Hepatocyte (in vitro differentiated cells): ENCODE data around the gene FAM78A. TPM values are rescaled to one million over a fixed set of nuclear protein-coding genes. Genes with fewer than 3 reads are reported as not detected.

Experiments used
- DNase-seq: peaks from one replicate; pipeline ENCODE4 v3.0.0-alpha.2; 2016; ENCODE audit warnings: low spot score
- H2AFZ ChIP-seq: fragments of 200-600 bp; sonication (generic); 2 replicates; pipeline ENCODE4 v1.6.0; 2016; ENCODE audit warnings: antibody characterized with exemption, mild to moderate bottlenecking
- H3K27ac ChIP-seq: fragments of 200-600 bp; sonication (generic); 2 replicates; pipeline ENCODE4 v1.5.1; 2016; ENCODE audit warnings: mild to moderate bottlenecking
- H3K27me3 ChIP-seq: fragments of 200-600 bp; sonication (generic); 2 replicates; pipeline ENCODE4 v1.6.1; 2016
- H3K36me3 ChIP-seq: fragments of 200-600 bp; sonication (generic); replicated peaks from 2 replicates; pipeline ENCODE4 v1.5.1; 2016; ENCODE audit warnings: low read depth; ENCODE audit not compliant: insufficient read depth
- H3K4me1 ChIP-seq: fragments of 200-600 bp; sonication (generic); 2 replicates; pipeline ENCODE4 v1.5.1; 2016; ENCODE audit warnings: mild to moderate bottlenecking, moderate library complexity; ENCODE audit not compliant: insufficient read depth
- H3K4me2 ChIP-seq: fragments of 200-600 bp; sonication (generic); 2 replicates; pipeline ENCODE4 v1.6.0; 2016
- H3K4me3 ChIP-seq: fragments of 200-600 bp; sonication (generic); 2 replicates; pipeline ENCODE4 v1.5.1; 2016; ENCODE audit warnings: mild to moderate bottlenecking
- H3K79me2 ChIP-seq: fragments of 200-600 bp; sonication (generic); 2 replicates; pipeline ENCODE4 v1.6.0; 2017; ENCODE audit warnings: mild to moderate bottlenecking
- H3K9me2 ChIP-seq: fragments of 200-600 bp; sonication (generic); replicated peaks from 2 replicates; pipeline ENCODE4 v1.6.0; 2017; ENCODE audit warnings: mild to moderate bottlenecking; ENCODE audit not compliant: insufficient read depth
- H3K9me3 ChIP-seq: fragments of 200-600 bp; sonication (generic); 2 replicates; pipeline ENCODE4 v1.5.1; 2016; ENCODE audit warnings: low read depth, mild to moderate bottlenecking
- H4K20me1 ChIP-seq: fragments of 200-600 bp; sonication (generic); 2 replicates; pipeline ENCODE4 v1.6.0; 2016; ENCODE audit warnings: mild to moderate bottlenecking; ENCODE audit not compliant: insufficient read depth, poor library complexity, severe bottlenecking
- EZH2 ChIP-seq: fragments of 200-600 bp; sonication (generic); IDR thresholded peaks from 2 replicates; pipeline ENCODE4 v1.6.1; 2016; ENCODE audit warnings: antibody characterized with exemption, mild to moderate bottlenecking, borderline replicate concordance
- EZH2phosphoT487 ChIP-seq: fragments of 200-600 bp; sonication (generic); IDR thresholded peaks from one replicate; pipeline ENCODE4 v1.6.1; 2018; ENCODE audit warnings: antibody characterized with exemption, mild to moderate bottlenecking, low read depth, moderate library complexity; ENCODE audit not compliant: unreplicated experiment, severe bottlenecking
- WGBS: methylation state at CpG from one replicate; pipeline ENCODE4 v1.1.6; 2016; ENCODE audit warnings: low lambda C conversion rate; ENCODE audit errors: missing lambda C conversion rate; 5-methylcytosine and 5-hydroxymethylcytosine counted together
- polyA plus RNA-seq: library from polyadenylated mRNA; unstranded; fragments of >200 nt; fragmentation: Nextera tagmentation; extraction: Ambion mirVana; gene quantifications from 2 replicates; pipeline ENCODE4 v1.2.1, GENCODE V29; 2016
- total RNA-seq: library from RNA; depleted of rRNA; stranded (reverse); fragments of >200 nt; gene quantifications from 2 replicates; pipeline ENCODE4 v1.2.3, GENCODE V29; 2014
- TF ChIP-seq, protein P1 (sequence below): fragments of 200-600 bp; sonication (generic); IDR thresholded peaks from 2 replicates; pipeline ENCODE4 v1.5.1; 2016; ENCODE audit warnings: antibody characterized with exemption, mild to moderate bottlenecking; ENCODE audit not compliant: poor library complexity

Gene FAM78A
- total and polyA plus RNA-seq, 2 experiments from 2014 or later, result 0.27 TPM; not detected in 1

DNA sequence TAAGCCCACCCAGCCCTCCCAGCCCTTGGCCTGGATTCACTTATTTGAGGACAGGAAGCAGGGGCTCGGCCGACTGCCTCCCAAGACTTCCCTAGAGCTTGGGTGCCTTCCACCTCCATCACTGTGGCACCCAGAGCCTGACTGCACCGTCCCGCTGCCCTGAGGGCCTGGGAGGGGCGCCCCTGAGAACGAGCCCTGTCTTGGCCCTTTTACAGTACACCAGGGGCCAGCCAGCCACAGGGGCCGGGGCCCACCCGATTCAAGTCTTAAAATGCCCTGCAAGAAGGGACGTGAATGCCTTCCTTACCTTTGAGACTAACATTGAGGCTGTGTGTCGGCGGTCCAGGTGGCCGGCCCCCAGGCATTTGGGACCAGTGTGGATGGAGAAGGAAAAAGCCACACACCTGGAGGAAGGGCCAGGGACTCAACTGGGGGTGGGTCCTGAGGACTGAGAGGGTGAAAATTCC, 16.8 kb downstream of the FAM78A start:
- no peak overlapping the region for H3K4me3 ChIP-seq
- H3K4me2 ChIP-seq, result no peak overlapping the region
- H3K9me2 ChIP-seq, result no peaks in the 10 kb centered on the region
- no peaks in the 10 kb centered on the region for H3K4me1 ChIP-seq
- 88% methylated on average over 12 of the region's 12 CpGs for WGBS
- H3K9me3 ChIP-seq, result no peaks in the 10 kb centered on the region
- DNase-seq, result no peak
- no peaks in the 10 kb centered on the region for H3K36me3 ChIP-seq
- H3K79me2 ChIP-seq, result no peaks in the 10 kb centered on the region
- no peaks in the 10 kb centered on the region for H3K27me3 ChIP-seq
- no peaks in the 10 kb centered on the region for H4K20me1 ChIP-seq
- H3K27ac ChIP-seq, result no peak overlapping the region
- no peak overlapping the region for H2AFZ ChIP-seq
- no peak for TF ChIP-seq EZH2
- TF ChIP-seq, protein P1, sequence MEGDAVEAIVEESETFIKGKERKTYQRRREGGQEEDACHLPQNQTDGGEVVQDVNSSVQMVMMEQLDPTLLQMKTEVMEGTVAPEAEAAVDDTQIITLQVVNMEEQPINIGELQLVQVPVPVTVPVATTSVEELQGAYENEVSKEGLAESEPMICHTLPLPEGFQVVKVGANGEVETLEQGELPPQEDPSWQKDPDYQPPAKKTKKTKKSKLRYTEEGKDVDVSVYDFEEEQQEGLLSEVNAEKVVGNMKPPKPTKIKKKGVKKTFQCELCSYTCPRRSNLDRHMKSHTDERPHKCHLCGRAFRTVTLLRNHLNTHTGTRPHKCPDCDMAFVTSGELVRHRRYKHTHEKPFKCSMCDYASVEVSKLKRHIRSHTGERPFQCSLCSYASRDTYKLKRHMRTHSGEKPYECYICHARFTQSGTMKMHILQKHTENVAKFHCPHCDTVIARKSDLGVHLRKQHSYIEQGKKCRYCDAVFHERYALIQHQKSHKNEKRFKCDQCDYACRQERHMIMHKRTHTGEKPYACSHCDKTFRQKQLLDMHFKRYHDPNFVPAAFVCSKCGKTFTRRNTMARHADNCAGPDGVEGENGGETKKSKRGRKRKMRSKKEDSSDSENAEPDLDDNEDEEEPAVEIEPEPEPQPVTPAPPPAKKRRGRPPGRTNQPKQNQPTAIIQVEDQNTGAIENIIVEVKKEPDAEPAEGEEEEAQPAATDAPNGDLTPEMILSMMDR, result no peak
- no peak for TF ChIP-seq EZH2phosphoT487

GRCh38 chr9:131258698-131259431, 17.4 kb downstream of the FAM78A start:
- no peak for DNase-seq
- 91% methylated on average over 25 of the region's 25 CpGs for WGBS
- no peaks in the 10 kb centered on the region for H4K20me1 ChIP-seq
- no peak overlapping the region for H2AFZ ChIP-seq
- no peaks in the 10 kb centered on the region for H3K9me3 ChIP-seq
- no peaks in the 10 kb centered on the region for H3K36me3 ChIP-seq
- H3K9me2 ChIP-seq, result no peaks in the 10 kb centered on the region
- H3K79me2 ChIP-seq, result no peaks in the 10 kb centered on the region
- no peak overlapping the region for H3K27ac ChIP-seq
- no peaks in the 10 kb centered on the region for H3K4me1 ChIP-seq
- no peak overlapping the region for H3K4me2 ChIP-seq
- no peaks in the 10 kb centered on the region for H3K27me3 ChIP-seq
- TF ChIP-seq EZH2phosphoT487, result no peak
- TF ChIP-seq, protein P1, result no peak
- TF ChIP-seq EZH2, result no peak
- H3K4me3 ChIP-seq, result no peak overlapping the region

GRCh38 chr9:131258186-131258585, 18.1 kb downstream of the FAM78A start:
- Histone ChIP-seq H3K36me3 (no peaks in the 10 kb centered on the region), H3K9me2 (no peaks in the 10 kb centered on the region), H3K9me3 (no peaks in the 10 kb centered on the region), H3K79me2 (no peaks in the 10 kb centered on the region), H3K4me1 (no peaks in the 10 kb centered on the region), H3K4me2 (no peak overlapping the region), H4K20me1 (no peaks in the 10 kb centered on the region), H3K27ac (no peak overlapping the region), H3K27me3 (no peaks in the 10 kb centered on the region), H2AFZ (no peak overlapping the region), H3K4me3 (no peak overlapping the region)
- DNase-seq, result no peak
- TF ChIP-seq EZH2, result no peak
- TF ChIP-seq, protein P1, result no peak
- TF ChIP-seq EZH2phosphoT487, result no peak
- 91% methylated on average over 10 of the region's 15 CpGs for WGBS
